Adrenal gland (tissue), 5 donors: ENCODE data around the gene NHERF2.

Source experiments
- CTCF ChIP-seq, 6 experiments: fragments of 450-650 bp in 4 of 6; fragments of 200-600 bp in 2 of 6; sonication (generic) in 1 of 6; IDR thresholded peaks; 1 replicate in 5 of 6; 2 replicates in 1 of 6; pipeline versions ENCODE4 v1.5.1 to v1.8.0; 2016 to 2021; ENCODE audit warnings: antibody characterized with exemption in 6 of 6, mild to moderate bottlenecking in 2 of 6, moderate library complexity in 1 of 6
- POLR2A ChIP-seq, 2 donors: fragments of 450-650 bp; IDR thresholded peaks; one replicate each; pipeline ENCODE4 v1.6.1; 2017; ENCODE audit warnings: antibody characterized with exemption in 2 of 2, mild to moderate bottlenecking in 2 of 2, moderate library complexity in 1 of 2
- donor health status: DM: no; HTN: no; CAD: no.

- TF ChIP-seq CTCF (IDR thresholded peaks at IDR 0.05), result no peak
- TF ChIP-seq POLR2A (IDR thresholded peaks at IDR 0.05), result no peak
These were observed 20.2 kb downstream of the NHERF2 start for GRCh38 chr16:2046893-2047329.
